Skeletal muscle cell (primary cell): ENCODE measurements around the gene AP3B1.
A peak's percentile ranks its signal among the peaks of the same experiment; 100 is the strongest.

Source experiments
- DNase-seq: peaks from one replicate; pipeline ENCODE4 v3.0.0-alpha.2; 2010; ENCODE audit warnings: low read depth
- H3K4me3 ChIP-seq: 2 replicates; pipeline ENCODE4 v1.5.1; 2011; ENCODE audit warnings: low read depth, mild to moderate bottlenecking, control low read depth, low read length, moderate library complexity

Gene AP3B1

DNA sequence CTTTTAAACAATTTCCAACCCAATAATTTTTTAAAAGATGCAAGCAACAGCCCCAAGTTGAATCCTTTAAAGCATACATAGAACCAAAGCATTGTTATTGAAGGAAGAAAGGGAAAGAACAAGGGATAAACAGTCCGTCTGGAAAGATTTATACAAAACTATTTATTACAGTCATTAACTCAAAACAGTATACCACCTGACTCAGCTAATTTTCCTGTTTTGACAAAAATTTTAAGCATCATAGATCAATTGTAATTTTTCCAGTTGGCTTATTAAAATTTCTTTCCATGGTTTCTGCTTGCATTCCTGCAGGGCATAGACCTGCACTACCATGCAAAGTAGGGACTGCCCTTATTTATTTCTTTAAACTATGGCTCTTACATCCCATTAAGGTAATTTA, 29.9 kb downstream of the AP3B1 start:
- DNase-seq, result no peak
- no peak overlapping the region for H3K4me3 ChIP-seq

DNA sequence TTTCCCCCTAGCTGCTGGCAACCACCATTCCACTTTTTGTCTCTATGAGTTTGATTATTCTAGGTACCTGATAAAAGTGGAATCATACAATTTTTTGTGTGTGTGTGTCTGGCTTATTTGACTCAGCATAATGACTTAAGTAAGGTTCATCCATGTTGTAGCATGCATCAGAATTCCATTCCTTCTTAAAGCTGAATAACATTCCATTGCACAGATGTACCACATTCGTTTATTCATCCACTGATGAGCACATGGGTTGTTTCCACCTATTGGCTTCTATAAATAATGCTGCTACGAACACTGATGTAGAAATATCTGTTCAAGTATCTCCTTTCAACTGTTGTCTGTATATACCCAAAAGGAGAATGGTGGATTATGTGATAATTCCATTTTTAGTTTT, 33.7 kb downstream of the AP3B1 start:
- DNase-seq, result no peak
- H3K4me3 ChIP-seq, result no peak overlapping the region

DNA sequence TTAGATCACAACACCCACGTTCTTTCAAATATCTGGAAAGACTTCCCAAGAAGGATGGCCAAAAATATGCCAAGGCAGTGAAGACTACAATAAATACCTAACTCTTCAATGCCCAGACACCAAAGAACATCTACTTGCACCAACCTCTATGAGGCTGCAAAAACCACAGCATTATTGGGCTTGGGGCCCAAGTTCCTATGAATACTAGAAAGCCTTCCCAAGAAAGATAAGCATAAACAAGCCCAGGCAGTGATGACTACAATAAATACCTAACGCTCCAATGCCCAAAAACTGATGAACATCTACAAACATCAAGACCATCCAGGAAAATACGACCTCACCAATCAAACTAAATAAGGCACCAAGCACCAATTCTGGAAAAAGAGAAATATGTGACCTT, 41.3 kb downstream of the AP3B1 start:
- no peak for DNase-seq
- H3K4me3 ChIP-seq, result no peak overlapping the region

DNA sequence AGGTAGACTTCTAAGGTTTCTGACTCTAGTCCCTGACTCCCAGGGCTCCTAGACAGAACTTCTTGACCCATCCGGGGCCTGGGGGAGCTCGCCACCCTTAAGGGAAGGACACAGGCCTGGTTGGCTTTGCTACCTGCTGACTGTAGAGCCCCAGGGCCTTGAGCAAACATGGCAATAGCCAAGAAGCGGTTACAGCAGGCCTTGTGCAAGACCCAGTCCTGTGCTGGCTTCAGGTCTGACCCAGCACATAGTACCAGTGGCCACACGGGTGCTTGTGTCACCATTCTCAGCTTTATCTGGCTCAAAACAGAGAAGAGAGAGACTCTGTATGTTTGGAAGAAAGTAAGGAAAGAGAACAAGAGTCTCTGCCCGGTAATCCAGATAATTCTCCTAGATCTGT, 41.8 kb downstream of the AP3B1 start:
- H3K4me3 ChIP-seq, result no peak overlapping the region

DNA sequence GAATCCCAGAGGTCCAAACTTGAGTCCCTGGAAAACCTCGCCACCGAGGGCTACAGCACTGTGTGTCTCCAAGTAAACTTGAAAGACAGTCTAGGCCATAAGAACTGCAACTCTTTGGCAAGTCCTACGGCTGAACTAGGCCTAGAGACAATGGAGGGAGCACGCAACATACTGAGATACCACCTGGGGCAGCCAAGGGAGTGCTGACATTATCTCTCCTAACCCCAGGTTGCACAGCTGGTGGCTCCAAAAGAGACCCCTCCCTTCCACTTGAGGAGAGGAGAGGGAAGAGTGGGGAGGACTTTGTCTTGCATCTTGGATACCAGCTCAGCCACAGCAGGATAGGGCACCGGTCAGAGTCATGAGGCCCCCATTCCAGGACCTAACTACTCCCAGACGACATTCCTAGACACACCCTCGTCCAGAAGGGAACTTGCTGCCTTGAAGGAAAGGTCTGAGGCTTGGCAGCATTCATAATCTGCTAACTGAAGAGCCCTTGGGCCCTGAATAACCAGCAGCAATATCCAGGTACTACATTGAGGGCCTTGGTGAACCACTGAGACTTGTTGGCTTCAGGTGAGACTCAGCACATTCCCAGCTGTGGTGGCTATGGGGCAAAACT, 42.7 kb downstream of the AP3B1 start:
- DNase-seq, result no peak

More for the DNA sequence above, 41.8 kb downstream of the AP3B1 start:
- DNase-seq, result no peak

DNA sequence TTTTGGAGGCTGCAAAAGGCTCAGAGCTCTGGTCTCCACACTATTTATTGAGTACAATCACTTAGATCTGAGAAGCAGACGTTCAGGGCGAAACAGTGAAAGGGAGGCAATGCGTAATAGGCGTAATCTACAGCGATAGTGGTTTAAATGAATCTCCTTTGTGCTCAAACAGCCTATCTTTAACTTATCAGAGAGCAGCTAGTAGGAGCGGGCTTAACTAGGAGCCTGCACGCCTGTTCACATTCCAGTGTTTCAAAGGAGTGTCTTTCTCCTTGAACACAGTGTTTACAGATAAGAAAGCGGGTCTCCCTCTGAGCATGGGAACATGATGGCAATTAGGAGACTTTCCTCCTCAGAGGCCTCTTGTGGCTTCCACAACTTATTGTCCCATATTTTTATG, 49.4 kb downstream of the AP3B1 start:
- no peak for DNase-seq
- no peak overlapping the region for H3K4me3 ChIP-seq

More for the DNA sequence above, 42.7 kb downstream of the AP3B1 start:
- H3K4me3 ChIP-seq, result no peak overlapping the region

DNA sequence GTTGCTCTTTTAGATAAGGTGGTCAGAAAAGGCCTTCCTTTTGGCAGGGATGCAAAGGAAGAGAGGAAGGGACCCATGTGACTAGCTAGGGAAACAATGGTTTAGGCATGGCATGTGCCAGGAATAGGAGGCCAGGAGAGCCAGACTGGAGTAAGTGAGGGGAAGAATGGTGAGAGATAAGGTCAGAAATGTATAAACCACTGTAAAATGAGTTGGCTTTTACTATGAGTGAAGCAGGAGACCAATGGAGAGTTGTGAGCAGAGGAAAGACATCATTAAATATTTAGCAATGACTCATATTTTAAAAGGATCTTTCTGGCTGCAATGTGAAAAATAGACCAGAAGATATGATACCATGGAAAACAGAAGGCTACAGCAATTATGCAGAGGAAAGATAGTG, 50.9 kb downstream of the AP3B1 start:
- no peak overlapping the region for H3K4me3 ChIP-seq
- DNase-seq, result peak; percentile 7

DNA sequence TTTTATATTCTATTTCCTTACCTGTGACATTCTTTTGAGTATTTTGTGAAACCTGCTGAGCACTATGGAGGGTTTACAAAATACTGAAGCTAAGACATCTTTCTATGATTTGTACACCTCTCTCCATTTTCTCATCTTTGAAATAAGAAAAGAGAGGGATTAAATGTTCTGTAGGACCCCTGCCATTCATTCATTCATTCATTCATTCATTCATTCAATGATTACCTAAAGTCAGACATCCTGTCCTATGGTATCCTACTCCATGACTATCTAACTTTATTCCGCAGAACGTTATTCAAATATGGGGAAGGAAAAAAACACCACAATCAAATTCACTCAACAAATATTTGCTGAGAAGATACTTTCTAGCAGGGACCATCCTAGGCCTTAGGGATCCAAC, 51.4 kb downstream of the AP3B1 start:
- DNase-seq, result no peak
- no peak overlapping the region for H3K4me3 ChIP-seq

DNA sequence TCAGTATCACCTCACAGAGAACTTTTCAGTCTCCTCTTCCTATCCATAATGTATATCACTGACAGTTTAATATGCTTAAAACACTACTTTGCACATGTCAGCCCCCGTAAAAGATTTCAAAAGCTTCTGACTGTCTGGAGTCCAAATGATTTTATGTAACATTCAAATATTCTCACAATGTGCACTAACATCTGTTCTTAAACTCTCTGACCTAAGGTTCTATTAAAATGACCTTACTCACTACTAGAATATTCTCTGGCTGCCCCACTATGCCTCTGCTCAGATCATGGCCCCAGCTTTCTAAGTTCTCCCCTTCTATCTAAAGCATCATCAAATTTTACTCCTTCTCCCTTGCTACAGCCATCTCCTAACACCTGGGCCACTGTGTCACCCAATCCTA, 52.5 kb downstream of the AP3B1 start:
- no peak for DNase-seq
- H3K4me3 ChIP-seq, result no peak overlapping the region

DNA sequence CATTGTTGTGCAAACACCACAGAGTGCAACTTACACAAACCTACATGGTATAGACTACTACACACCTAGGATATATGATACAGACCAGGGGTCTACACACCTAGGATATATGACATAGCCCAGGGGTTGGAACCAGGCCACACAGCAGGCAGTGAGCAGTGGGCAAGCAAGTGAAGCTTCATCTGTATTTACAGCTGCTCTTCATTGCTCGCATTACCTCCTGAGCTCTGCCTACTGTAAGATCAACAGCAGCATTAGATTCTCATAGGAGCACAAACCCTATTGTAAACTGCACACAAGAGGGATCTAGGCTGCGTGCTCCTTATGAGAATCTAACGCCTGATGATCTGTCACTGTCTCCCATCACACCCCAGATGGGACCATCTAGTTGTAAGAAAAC, 56.6 kb downstream of the AP3B1 start:
- no peak overlapping the region for H3K4me3 ChIP-seq
- no peak for DNase-seq

DNA sequence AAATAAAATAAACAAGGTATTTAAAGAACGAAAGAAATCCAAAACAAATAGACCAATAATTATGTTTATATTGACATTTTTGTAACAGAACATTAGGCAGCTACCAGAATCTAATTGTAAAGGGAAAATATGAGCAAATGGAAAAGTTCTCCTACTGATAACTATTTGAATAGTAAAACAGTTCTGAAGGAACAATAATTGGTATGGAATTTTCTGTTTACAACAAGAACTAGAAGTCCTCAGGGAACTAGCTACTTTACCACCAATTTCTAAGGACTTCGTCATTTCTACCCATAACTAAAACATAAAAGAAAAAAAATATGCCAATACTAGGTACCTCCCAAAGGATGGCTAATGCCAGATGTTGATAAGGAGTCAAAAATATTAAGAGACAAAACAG, 58.5 kb downstream of the AP3B1 start:
- no peak overlapping the region for H3K4me3 ChIP-seq
- DNase-seq, result no peak

DNA sequence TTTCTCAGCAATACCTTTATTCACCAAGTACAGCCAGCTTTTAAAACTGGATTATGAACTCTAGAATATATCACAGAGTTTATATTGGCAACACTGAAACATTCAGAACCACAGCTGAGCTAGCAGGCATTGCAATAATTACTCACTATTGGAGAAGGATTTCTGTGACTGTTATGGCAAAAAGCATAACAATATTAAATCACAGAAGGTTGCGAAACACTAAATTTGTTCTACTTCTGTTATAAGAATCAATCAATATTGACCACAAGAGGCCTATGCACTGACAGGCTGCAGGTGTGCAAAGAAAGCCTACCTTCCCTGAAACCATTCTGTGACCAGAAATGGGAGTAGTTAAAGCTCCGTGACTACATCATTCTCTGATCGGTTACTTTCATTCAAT, 59.2 kb downstream of the AP3B1 start:
- no peak overlapping the region for H3K4me3 ChIP-seq
- DNase-seq, result no peak

DNA sequence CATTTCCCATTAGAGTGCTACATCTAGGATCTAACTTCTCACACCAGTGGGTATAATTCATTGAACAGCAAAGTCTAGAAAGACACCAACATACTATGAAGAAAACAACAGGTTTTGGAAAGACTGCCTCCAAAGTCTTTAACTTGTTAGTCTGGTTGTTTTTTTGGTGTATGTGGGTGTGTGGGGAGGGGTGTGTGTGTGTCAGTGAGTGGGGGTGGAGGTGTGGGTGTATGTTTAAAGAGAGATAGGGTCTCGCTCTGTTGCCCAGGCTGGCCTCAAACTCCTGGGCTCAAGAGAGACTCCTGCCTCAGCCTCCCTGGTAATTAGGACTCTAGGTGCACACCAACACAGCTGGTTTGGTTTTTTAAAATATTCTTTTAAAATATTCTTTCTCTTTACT, 59.7 kb downstream of the AP3B1 start:
- DNase-seq, result no peak
- no peak overlapping the region for H3K4me3 ChIP-seq

DNA sequence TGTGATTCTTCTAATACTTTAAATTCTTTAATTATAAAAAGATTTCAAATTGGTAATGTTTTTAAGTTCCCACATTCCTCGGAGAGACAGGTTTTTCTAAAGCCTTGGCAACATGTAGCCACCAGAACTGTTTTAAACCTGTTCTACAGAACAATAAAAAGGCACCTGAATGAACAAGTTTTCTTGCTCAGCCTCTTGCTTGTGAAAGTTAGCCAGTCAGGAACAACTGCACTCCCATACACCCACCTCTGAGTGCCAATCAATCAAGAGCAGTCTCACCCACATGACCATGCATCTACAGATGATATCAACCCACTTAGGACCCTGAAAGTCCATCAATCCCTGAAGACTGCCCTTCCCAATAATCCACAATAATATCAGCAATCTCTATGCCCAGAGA, 62.3 kb downstream of the AP3B1 start:
- H3K4me3 ChIP-seq, result no peak overlapping the region
- no peak for DNase-seq

DNA sequence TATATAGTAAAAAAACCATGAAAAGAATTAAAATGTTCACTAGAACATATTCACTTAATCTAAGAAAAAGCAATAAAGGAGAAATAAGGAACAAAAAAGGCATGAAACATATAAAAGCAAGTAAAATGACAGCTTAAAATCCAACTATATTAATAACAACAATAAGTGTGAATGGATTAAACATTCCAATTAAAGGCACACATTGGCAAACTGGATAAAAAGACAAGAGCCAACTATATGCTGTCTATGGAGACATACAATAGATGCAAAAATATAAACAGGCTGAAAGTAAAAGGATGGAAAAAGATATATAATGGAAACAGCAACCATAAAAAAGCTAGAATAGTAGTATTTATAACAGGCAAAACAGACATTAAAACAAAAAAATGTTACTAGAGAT, 70.1 kb downstream of the AP3B1 start:
- no peak for DNase-seq
- no peak overlapping the region for H3K4me3 ChIP-seq

DNA sequence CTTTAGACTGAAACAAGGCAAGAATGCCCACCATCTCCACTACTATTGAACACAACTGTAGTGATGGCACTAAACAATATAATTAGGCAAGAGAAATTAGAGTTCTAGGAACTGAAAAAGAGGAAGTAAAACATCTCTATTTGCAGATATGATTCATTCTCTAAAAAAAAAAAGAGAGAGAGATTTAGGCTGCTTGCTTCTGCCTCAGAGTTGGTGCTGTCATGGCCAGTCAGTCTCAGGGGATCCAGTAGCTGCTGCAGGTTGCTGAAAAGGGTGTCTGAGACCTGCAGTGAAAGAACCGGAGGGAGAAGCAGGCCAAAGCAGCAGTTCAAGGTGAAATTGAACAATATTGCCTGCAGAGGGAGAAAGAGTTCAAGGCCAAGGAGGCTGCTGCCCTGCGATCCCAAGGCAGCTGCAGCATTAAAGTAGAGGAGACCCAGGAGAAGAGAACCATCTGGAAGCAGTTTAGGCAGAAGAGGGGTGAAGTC, 72.5 kb downstream of the AP3B1 start:
- no peak overlapping the region for H3K4me3 ChIP-seq
- no peak for DNase-seq

DNA sequence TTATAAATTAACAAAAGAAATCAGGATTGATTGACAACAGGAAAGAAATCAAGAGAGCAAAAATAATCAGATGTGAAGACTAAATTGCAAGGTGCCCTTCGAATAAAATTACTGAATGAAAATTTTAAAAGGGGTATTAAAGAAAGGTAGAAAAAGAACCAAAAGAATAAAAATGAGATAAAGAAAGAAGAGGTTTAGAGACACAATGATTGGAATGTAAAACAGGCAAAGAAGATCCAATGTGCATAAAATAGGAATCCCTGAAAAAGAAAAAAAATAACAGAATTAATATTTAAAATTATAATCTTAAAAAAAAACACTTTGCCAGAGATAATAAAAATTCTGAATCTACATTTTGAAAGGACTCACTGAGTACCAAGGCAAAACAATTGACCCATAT, 73.0 kb downstream of the AP3B1 start:
- H3K4me3 ChIP-seq, result no peak overlapping the region
- no peak for DNase-seq

DNA sequence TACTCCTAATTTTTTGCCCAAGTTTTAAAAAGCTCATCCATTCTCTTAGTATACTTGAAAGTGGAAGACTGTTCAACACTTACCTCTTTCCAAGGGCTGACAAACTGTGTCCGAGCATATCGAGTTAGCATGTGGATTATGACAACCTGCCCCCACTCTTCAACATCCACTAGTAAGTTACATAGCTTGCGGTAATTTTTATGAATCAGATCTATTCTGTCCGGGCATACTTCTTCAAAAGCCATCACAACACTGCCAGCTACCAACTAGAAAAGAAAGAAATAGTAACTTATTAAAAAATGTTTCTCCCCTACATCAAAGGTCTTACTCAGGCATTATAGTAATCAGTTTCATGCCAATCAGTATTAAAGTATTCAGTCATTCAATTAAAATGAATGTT, 78.5 kb downstream of the AP3B1 start:
- no peak for DNase-seq

DNA sequence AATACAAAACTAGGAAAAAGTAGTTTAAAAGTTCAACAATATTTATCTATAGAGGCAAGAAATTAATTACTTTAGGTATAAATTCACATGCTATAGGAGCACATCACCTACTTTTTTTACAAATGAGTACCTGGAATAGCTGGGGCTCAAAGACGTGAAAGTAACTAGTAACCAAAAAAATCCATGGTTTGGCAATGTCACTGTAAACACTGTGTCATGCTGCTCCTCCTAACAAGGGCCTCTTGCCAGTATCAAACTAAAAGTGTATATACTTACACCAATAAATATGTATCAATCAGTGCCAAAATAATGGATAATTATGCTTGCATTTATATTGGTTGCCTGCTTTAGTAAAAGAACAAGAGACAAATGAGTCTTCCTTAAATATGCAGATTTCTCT, 78.9 kb downstream of the AP3B1 start:
- DNase-seq, result no peak
- H3K4me3 ChIP-seq, result no peak overlapping the region

More for the DNA sequence above, 78.5 kb downstream of the AP3B1 start:
- no peak overlapping the region for H3K4me3 ChIP-seq

DNA sequence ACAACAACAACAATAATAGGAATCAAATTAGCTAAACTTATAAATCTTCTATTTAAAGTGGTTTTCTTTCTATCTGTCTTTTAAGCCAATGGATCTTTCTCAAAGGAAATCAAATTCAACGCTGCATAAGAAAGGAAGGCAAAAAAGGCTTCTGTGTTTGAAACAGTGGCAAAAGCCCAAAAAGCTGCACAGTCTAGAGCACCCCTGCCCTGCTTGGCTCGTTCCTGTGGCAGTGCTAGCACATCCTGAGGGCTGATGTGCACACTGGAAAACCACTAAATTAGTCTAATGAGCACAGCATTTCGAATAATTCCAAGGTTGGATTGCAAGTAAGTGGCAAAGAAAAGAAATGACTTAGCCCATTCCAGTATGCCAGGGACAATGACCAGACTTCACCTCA, 80.7 kb downstream of the AP3B1 start:
- no peak overlapping the region for H3K4me3 ChIP-seq
- DNase-seq, result no peak

DNA sequence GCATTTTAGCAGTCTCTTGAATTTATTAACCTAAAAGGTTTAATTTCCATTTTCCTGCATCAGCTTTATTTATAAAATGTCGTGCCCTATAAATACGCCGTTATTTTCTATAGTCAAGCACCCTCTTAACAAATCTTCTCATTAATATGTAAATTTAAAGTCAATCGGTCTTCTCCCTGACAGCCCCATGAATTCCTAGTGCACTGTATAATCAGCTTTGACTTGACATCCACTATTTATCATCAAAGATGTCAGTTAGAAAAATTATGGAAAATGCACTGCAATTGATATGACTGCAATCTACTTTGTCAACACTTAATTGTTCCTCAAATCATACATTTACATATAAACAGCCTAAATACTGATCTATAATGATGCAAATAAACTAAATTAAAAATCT, 83.4 kb downstream of the AP3B1 start:
- no peak for DNase-seq
- no peak overlapping the region for H3K4me3 ChIP-seq

DNA sequence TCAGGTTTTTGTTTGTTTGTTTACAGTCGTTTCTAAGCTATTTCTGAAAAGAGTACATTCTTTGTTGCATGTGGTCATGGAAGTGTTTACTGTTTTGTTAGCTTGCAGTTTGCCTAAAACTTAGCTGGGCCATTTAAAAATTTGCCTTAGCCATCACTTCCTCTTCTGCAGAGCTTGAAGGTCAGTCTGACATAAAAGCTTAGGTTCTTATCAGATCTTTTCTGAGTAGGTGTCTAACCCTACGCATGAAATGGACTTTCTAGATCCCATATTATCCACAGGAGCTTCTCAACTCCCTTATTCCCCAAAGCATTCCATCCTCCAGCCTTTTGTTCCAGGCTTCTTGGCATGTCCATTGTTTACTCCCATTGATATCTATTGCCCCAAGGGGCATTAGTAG, 90.3 kb downstream of the AP3B1 start:
- no peak overlapping the region for H3K4me3 ChIP-seq
- DNase-seq, result no peak
